Left lung (tissue), 10 donors: ENCODE measurements around the gene FAM217B. TPM values are rescaled to one million over a fixed set of nuclear protein-coding genes. Genes with fewer than 3 reads are reported as not detected.
A peak's percentile ranks its signal among the peaks of the same experiment; 100 is the strongest.

Experiments used
- ATAC-seq: fragments of 200-7000 bp; cut with Tn5 transposase; one replicate; pipeline ENCODE4 v1.9.1; 2020; ENCODE audit warnings: moderate library complexity
- DNase-seq, 4 donors: peaks; one replicate each; pipeline ENCODE4 v3.0.0-alpha.2; 2013 to 2020
- H3K27ac ChIP-seq, 2 donors: fragments of 200-600 bp; sonication (generic) in 1 of 2; one replicate each; pipeline versions ENCODE4 v1.5.0 to v1.8.0; 2020 to 2021
- H3K27me3 ChIP-seq, 2 donors: fragments of 200-600 bp; sonication (generic) in 1 of 2; one replicate each; pipeline versions ENCODE4 v1.5.0 to v1.8.0; 2020 to 2021
- H3K36me3 ChIP-seq, 2 donors: fragments of 200-600 bp; sonication (generic) in 1 of 2; one replicate each; pipeline versions ENCODE4 v1.5.0 to v1.8.0; 2020 to 2021
- H3K4me1 ChIP-seq, 2 donors: fragments of 200-600 bp; one replicate each; pipeline ENCODE4 v1.8.0; 2021
- H3K4me3 ChIP-seq, 2 donors: fragments of 200-600 bp; sonication (generic) in 1 of 2; one replicate each; pipeline versions ENCODE4 v1.5.0 to v1.8.0; 2020 to 2021; ENCODE audit warnings: mild to moderate bottlenecking in 1 of 2
- H3K9me3 ChIP-seq, 2 donors: fragments of 200-600 bp; sonication (generic) in 1 of 2; one replicate each; pipeline versions ENCODE4 v1.5.0 to v1.8.0; 2020 to 2021
- intact Hi-C, 2 donors: fragments of 100-400 bp; cut with DNase I; formaldehyde crosslinking; loops; one replicate each; pipeline versions ENCODE4 v1.11.2 to v1.14.2; 2022
- polyA plus RNA-seq, 6 donors: library from polyadenylated mRNA; unstranded; fragments of 120-200 nt; gene quantifications; one replicate each; pipeline ENCODE4 v1.2.1, GENCODE V29; 2013; ENCODE audit not compliant: insufficient read length in 6 of 6
- total RNA-seq, 2 donors: library from RNA; stranded (reverse); fragmentation: NEBNext Ultra II Directional; extraction: Animal tissue kit (Norgen Biotek cat#: 25700); gene quantifications; one replicate each; pipeline ENCODE4 v1.2.1, GENCODE V29; 2021
- TF ChIP-seq, protein P1 (sequence below), 2 donors: fragments of 200-600 bp; sonication (generic) in 1 of 2; IDR thresholded peaks; one replicate each; pipeline versions ENCODE4 v1.5.0 to v1.8.0; 2021; ENCODE audit warnings: antibody characterized with exemption in 2 of 2
- donor health status: DM: no; HTN: yes; CAD: no.
- donor health status: DM: no; HTN: no; CAD: no.

The FAM217B gene
- total and polyA plus RNA-seq, 8 donors: 15.6 to 23.0 (median 20.0) TPM

GRCh38 chr20:59938221-59938620, 2.0 kb upstream of the FAM217B start:
- Histone ChIP-seq H3K9me3 (no peaks in the 10 kb centered on the region), H3K4me1 (peaks cover 28 to 79% of the 10 kb centered on the region in 2 donors), H3K27ac (peak overlapping the region in 1 of 2 donors; percentile 100), H3K36me3 (peaks cover 0 to 10% of the 10 kb centered on the region in 2 donors), H3K4me3 (peak overlapping the region in 1 of 2 donors; percentile 88), H3K27me3 (no peaks in the 10 kb centered on the region)
- intact Hi-C loops: no loop called here
- ATAC-seq (no peak), DNase-seq (no peak)
- TF ChIP-seq, protein P1, sequence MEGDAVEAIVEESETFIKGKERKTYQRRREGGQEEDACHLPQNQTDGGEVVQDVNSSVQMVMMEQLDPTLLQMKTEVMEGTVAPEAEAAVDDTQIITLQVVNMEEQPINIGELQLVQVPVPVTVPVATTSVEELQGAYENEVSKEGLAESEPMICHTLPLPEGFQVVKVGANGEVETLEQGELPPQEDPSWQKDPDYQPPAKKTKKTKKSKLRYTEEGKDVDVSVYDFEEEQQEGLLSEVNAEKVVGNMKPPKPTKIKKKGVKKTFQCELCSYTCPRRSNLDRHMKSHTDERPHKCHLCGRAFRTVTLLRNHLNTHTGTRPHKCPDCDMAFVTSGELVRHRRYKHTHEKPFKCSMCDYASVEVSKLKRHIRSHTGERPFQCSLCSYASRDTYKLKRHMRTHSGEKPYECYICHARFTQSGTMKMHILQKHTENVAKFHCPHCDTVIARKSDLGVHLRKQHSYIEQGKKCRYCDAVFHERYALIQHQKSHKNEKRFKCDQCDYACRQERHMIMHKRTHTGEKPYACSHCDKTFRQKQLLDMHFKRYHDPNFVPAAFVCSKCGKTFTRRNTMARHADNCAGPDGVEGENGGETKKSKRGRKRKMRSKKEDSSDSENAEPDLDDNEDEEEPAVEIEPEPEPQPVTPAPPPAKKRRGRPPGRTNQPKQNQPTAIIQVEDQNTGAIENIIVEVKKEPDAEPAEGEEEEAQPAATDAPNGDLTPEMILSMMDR (IDR thresholded peaks at IDR 0.05): no peak

DNA sequence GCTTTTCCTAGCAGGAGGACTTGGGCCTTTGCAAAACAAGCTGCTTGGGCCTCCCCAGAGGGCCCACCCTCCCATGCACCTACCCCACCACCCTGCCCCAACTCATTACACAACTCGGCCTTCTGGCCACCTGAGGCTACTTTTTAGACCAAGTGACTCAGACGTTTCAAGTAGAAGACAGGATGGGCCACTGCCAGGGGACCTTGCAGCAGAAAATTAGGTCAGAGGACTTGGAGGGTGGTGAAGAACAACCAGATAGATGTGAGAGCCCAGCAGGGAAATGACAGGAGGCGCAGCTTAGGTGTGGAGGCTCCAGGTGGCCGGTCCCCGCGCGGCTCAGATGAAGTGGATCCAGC, 1.5 kb upstream of the FAM217B start:
- peaks cover 0 to 14% of the 10 kb centered on the region in 2 donors for H3K36me3 ChIP-seq
- DNase-seq: no peak
- H3K4me3 ChIP-seq: peak overlapping the region in 1 of 2 donors; percentile 88
- no peaks in the 10 kb centered on the region for H3K9me3 ChIP-seq
- intact Hi-C loops: no loop called here
- TF ChIP-seq, protein P1 (IDR thresholded peaks at IDR 0.05): no peak
- peak overlapping the region in 1 of 2 donors; percentile 100 for H3K27ac ChIP-seq
- no peaks in the 10 kb centered on the region for H3K27me3 ChIP-seq
- no peak for ATAC-seq
- peaks cover 28 to 76% of the 10 kb centered on the region in 2 donors for H3K4me1 ChIP-seq

- intact Hi-C loops: no loop called here
- H3K36me3 ChIP-seq: peaks cover 0 to 20% of the 10 kb centered on the region in 2 donors
- TF ChIP-seq, protein P1 (IDR thresholded peaks at IDR 0.05): no peak
- ATAC-seq (peak; percentile 45), DNase-seq (peak in 3 of 4 donors; percentile 15 to 92 (median 44))
- H3K9me3 ChIP-seq: no peaks in the 10 kb centered on the region
- no peaks in the 10 kb centered on the region for H3K27me3 ChIP-seq
- peak overlapping the region; percentile 65 to 88 for H3K4me3 ChIP-seq
- peak overlapping the region; percentile 98 to 100 for H3K27ac ChIP-seq
- peaks cover 28 to 72% of the 10 kb centered on the region in 2 donors for H3K4me1 ChIP-seq
These were observed 924 bp upstream of the FAM217B start for GRCh38 chr20:59939052-59939878.

DNA sequence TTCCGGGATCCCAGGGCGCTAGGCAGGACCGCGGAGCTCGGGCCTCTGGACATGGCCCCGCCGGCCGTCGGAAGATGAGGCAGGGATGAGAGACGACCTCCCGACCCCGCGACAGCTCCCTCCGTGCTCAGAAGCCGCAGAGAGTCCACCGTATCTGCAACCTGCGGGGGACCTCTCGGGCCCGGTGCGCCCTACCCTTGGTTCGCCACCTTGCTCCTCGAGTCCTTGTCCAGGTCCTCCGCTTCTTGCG, 385 bp upstream of the FAM217B start:
- peak overlapping the region; percentile 65 to 88 for H3K4me3 ChIP-seq
- TF ChIP-seq, protein P1 (IDR thresholded peaks at IDR 0.05): no peak
- no peaks in the 10 kb centered on the region for H3K9me3 ChIP-seq
- peaks cover 28 to 72% of the 10 kb centered on the region in 2 donors for H3K4me1 ChIP-seq
- peak overlapping the region; percentile 98 to 100 for H3K27ac ChIP-seq
- H3K36me3 ChIP-seq: peaks cover 0 to 25% of the 10 kb centered on the region in 2 donors
- ATAC-seq (peak; percentile 7), DNase-seq (no peak)
- no peaks in the 10 kb centered on the region for H3K27me3 ChIP-seq
- intact Hi-C loops: no loop called here

GRCh38 chr20:59940956-59941294, 736 bp downstream of the FAM217B start:
- peak overlapping the region; percentile 65 to 88 for H3K4me3 ChIP-seq
- H3K36me3 ChIP-seq: peaks cover 0 to 29% of the 10 kb centered on the region in 2 donors
- H3K4me1 ChIP-seq: peaks cover 28 to 76% of the 10 kb centered on the region in 2 donors
- H3K9me3 ChIP-seq: no peaks in the 10 kb centered on the region
- TF ChIP-seq, protein P1 (IDR thresholded peaks at IDR 0.05): no peak
- peak overlapping the region; percentile 98 to 100 for H3K27ac ChIP-seq
- intact Hi-C loops: no loop called here
- H3K27me3 ChIP-seq: no peaks in the 10 kb centered on the region
- ATAC-seq (no peak), DNase-seq (no peak)
